SU-DHL-6 (cell line): ENCODE data around the gene OSM.

Source experiments
- H2AFZ ChIP-seq: fragments of 200-600 bp; sonication (generic); 2 replicates; pipeline ENCODE4 v1.6.1; 2014; ENCODE audit warnings: low read depth, mild to moderate bottlenecking, moderate library complexity, mixed read lengths, antibody characterized with exemption, low read length; ENCODE audit not compliant: severe bottlenecking
- H3F3A ChIP-seq: fragments of 200-600 bp; shearing (Covaris generic); 2 replicates; pipeline ENCODE4 v1.6.0; 2016; ENCODE audit warnings: antibody characterized with exemption, mild to moderate bottlenecking; ENCODE audit not compliant: insufficient read depth
- H3K27ac ChIP-seq: fragments of 200-600 bp; sonication (generic); 2 replicates; pipeline ENCODE4 v1.5.1; 2016; ENCODE audit warnings: low read depth, mild to moderate bottlenecking, low read length, moderate library complexity, mixed read lengths
- H3K27me3 ChIP-seq: fragments of 200-600 bp; sonication (generic), shearing (Covaris generic); 2 replicates; pipeline ENCODE4 v1.6.0; 2014; ENCODE audit warnings: mild to moderate bottlenecking, low read length
- H3K36me3 ChIP-seq: fragments of 200-600 bp; sonication (generic); 2 replicates; pipeline ENCODE4 v1.6.1; 2014; ENCODE audit warnings: mild to moderate bottlenecking, low read length, mixed read lengths
- H3K4me2 ChIP-seq: fragments of 300-600, 200-600 bp; shearing (Covaris generic), sonication (generic); 2 replicates; pipeline ENCODE4 v1.6.0; 2014; ENCODE audit warnings: low read length, low read depth, mild to moderate bottlenecking; ENCODE audit not compliant: poor library complexity, severe bottlenecking
- H3K4me3 ChIP-seq: fragments of 200-600 bp; sonication (generic); 2 replicates; pipeline ENCODE4 v1.5.1; 2014; ENCODE audit warnings: antibody characterized with exemption, low read length, mild to moderate bottlenecking, mixed read lengths; ENCODE audit not compliant: insufficient read depth, poor library complexity, severe bottlenecking
- H3K79me2 ChIP-seq: fragments of 200-600 bp; sonication (generic); 2 replicates; pipeline ENCODE4 v1.6.1; 2014; ENCODE audit warnings: mild to moderate bottlenecking, low read length, moderate library complexity; ENCODE audit not compliant: insufficient read depth
- H3K9ac ChIP-seq: fragments of 200-600 bp; sonication (generic); 2 replicates; pipeline ENCODE4 v1.7.0; 2014; ENCODE audit warnings: mild to moderate bottlenecking, low read length
- H3K9me2 ChIP-seq: fragments of 200-600 bp; sonication (generic); replicated peaks from 2 replicates; pipeline ENCODE4 v1.6.1; 2014; ENCODE audit warnings: low read length; ENCODE audit not compliant: insufficient read depth
- H3K9me3 ChIP-seq: fragments of 200-600 bp; sonication (generic); 2 replicates; pipeline ENCODE4 v1.6.1; 2014; ENCODE audit warnings: low read length, mixed read lengths; ENCODE audit not compliant: insufficient read depth
- H4K20me1 ChIP-seq: fragments of 200-600 bp; sonication (generic); 2 replicates; pipeline ENCODE4 v1.6.1; 2014; ENCODE audit warnings: low read depth, mild to moderate bottlenecking, antibody characterized with exemption, low read length, moderate library complexity, mixed read lengths
- EZH2phosphoT487 ChIP-seq: fragments of 200-600 bp; sonication (generic), shearing (Covaris generic); conservative IDR thresholded peaks from 2 replicates; pipeline ENCODE4 v1.6.1; 2018; ENCODE audit warnings: mild to moderate bottlenecking, antibody characterized with exemption, low read length, moderate library complexity, mixed read lengths
- TF ChIP-seq, protein P1 (sequence below): fragments of 200-600 bp; sonication (generic); IDR thresholded peaks from one replicate; pipeline ENCODE4 v1.5.1; 2017; ENCODE audit warnings: antibody characterized with exemption, mild to moderate bottlenecking, low read length, moderate library complexity; ENCODE audit not compliant: insufficient read depth, poor library complexity, severe bottlenecking

OSM gene

DNA sequence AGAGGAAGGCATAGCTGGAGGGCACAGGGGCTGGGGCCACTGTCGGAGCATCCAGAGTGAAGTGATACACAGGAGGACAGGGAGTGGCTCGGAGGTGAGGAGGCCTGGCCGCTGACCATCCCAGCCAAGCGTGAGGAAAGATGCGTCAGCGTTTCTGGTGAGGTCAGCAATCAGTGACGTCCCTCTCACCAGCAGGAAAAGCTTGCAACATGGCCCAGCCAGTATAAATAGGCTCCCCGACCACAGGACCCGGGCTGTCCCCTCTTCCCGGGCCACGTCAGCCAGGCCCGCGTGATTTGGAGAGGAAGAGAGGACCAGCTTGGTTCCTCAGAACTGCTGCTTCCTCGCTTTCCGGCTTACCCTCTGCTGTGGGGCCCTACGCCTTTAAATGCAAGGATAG, 4.2 kb upstream of the OSM start:
- H3K27me3 ChIP-seq = no peaks in the 10 kb centered on the region
- H3F3A ChIP-seq = no peaks in the 10 kb centered on the region
- H4K20me1 ChIP-seq = no peaks in the 10 kb centered on the region
- TF ChIP-seq EZH2phosphoT487 = no peak
- TF ChIP-seq, protein P1, sequence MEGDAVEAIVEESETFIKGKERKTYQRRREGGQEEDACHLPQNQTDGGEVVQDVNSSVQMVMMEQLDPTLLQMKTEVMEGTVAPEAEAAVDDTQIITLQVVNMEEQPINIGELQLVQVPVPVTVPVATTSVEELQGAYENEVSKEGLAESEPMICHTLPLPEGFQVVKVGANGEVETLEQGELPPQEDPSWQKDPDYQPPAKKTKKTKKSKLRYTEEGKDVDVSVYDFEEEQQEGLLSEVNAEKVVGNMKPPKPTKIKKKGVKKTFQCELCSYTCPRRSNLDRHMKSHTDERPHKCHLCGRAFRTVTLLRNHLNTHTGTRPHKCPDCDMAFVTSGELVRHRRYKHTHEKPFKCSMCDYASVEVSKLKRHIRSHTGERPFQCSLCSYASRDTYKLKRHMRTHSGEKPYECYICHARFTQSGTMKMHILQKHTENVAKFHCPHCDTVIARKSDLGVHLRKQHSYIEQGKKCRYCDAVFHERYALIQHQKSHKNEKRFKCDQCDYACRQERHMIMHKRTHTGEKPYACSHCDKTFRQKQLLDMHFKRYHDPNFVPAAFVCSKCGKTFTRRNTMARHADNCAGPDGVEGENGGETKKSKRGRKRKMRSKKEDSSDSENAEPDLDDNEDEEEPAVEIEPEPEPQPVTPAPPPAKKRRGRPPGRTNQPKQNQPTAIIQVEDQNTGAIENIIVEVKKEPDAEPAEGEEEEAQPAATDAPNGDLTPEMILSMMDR = no peak
- no peak overlapping the region for H3K9ac ChIP-seq
- H3K36me3 ChIP-seq = no peaks in the 10 kb centered on the region
- no peak overlapping the region for H3K4me2 ChIP-seq
- H3K27ac ChIP-seq = no peak overlapping the region
- no peaks in the 10 kb centered on the region for H3K9me3 ChIP-seq
- H3K79me2 ChIP-seq = no peaks in the 10 kb centered on the region
- H2AFZ ChIP-seq = no peak overlapping the region
- no peaks in the 10 kb centered on the region for H3K9me2 ChIP-seq
- no peak overlapping the region for H3K4me3 ChIP-seq

DNA sequence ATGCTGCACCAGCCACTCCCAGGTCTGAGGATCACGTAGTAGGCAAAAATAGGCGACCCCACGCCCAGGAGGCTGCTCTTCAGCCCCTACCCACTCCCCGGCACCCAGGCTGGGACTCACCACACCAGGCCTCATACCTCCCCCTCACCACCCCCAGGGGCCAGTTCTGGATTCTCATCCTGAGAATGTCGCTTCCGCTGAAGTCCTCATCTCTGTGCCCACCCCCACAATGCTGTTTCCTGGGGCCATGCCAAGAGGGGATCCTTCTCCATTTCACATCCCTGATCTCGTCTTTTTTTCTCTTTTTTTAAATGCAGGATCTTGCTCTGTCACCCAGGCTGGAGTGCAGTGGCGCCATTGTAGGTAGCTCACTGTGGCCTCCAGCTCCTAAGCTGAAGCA, 1.7 kb upstream of the OSM start:
- Histone ChIP-seq H3K79me2 (no peaks in the 10 kb centered on the region), H3K4me3 (no peak overlapping the region), H3F3A (no peaks in the 10 kb centered on the region), H4K20me1 (no peaks in the 10 kb centered on the region), H3K9me2 (no peaks in the 10 kb centered on the region), H3K9me3 (no peaks in the 10 kb centered on the region), H3K4me2 (no peak overlapping the region), H3K27ac (no peak overlapping the region), H3K27me3 (no peaks in the 10 kb centered on the region), H2AFZ (no peak overlapping the region), H3K9ac (no peak overlapping the region), H3K36me3 (no peaks in the 10 kb centered on the region)
- TF ChIP-seq, protein P1 = no peak
- TF ChIP-seq EZH2phosphoT487 = no peak

DNA sequence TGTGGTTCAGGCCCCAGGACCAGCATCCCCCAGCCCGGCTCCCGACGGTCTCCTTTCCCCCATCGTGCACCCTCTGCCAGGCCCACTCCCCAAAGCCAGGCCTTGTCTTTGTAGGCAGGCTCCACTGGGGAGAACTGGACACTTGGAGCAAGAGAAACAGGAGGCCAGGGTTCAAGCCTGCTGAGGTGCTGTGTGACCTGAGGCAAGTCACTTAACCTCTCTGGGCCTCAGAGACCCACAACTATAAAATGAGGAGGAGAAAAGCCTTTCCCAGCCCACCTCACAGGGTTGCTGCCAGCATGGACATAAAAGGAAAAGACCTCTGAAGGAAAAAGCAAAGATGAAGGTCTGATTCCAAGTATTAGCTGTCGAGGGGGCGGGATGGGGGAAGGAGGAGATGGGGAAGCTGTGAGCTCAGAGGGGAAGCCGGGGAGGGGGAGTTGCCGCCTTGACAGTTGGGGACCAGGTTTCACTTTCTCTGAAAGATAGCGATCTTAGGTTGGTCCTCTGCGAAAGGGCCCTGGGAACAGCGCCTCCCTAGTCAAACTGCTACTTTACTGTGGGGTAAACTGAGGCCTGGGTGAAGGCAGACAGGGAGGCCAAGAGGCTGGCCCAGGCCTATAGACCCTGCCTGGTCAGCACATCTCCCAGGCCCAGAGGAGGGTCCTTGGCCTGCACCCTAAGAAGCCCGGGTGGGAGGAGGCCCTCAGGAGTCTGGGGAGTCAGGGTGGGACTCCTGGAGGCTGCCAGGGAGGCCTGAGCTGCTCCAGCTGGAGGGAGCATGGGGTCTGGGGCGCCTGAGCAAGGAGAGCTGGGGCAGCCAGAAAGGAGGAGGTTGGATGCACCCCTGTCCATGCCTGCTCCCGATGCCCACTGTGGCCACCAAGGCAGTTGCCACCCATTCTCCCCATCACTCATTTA, 991 bp upstream of the OSM start:
- no peak overlapping the region for H3K9ac ChIP-seq
- TF ChIP-seq, protein P1 = no peak
- TF ChIP-seq EZH2phosphoT487 = no peak
- H3K9me3 ChIP-seq = no peaks in the 10 kb centered on the region
- no peaks in the 10 kb centered on the region for H3K79me2 ChIP-seq
- H3K4me3 ChIP-seq = no peak overlapping the region
- H4K20me1 ChIP-seq = no peaks in the 10 kb centered on the region
- no peaks in the 10 kb centered on the region for H3F3A ChIP-seq
- no peaks in the 10 kb centered on the region for H3K9me2 ChIP-seq
- H3K36me3 ChIP-seq = no peaks in the 10 kb centered on the region
- H3K27ac ChIP-seq = no peak overlapping the region
- H3K27me3 ChIP-seq = no peaks in the 10 kb centered on the region
- H3K4me2 ChIP-seq = no peak overlapping the region
- H2AFZ ChIP-seq = no peak overlapping the region
